ENCODE measurements around the gene KATNAL2.
"Not testable (repeated sequence)": the region's sequence is repeated elsewhere in the genome, so short reads cannot be mapped to it uniquely, and the experiment has no call there.

The KATNAL2 gene

GRCh38 chr18:46939998-46940571, 22.7 kb downstream of the KATNAL2 start:
- DNase-seq: no peak

DNA sequence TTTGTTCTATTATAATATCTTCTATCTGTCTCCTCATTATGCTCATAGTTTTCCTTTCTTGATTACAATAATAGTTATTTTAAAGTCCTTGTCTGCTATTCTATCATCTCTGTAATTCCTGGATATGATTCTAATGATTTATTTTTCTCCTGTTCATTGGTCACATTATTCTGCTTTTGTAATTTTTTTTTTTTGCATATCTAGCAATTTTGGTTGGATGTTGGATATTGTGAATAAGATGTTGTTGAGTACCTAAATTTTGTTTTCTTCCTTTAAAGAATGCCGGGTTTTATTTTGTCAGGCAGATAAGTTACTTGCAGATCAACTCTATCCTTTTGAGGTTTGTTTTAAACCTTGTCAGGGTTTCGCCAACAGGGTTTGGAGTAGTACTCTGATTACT, 25.2 kb downstream of the KATNAL2 start:
- no peak for DNase-seq

DNA sequence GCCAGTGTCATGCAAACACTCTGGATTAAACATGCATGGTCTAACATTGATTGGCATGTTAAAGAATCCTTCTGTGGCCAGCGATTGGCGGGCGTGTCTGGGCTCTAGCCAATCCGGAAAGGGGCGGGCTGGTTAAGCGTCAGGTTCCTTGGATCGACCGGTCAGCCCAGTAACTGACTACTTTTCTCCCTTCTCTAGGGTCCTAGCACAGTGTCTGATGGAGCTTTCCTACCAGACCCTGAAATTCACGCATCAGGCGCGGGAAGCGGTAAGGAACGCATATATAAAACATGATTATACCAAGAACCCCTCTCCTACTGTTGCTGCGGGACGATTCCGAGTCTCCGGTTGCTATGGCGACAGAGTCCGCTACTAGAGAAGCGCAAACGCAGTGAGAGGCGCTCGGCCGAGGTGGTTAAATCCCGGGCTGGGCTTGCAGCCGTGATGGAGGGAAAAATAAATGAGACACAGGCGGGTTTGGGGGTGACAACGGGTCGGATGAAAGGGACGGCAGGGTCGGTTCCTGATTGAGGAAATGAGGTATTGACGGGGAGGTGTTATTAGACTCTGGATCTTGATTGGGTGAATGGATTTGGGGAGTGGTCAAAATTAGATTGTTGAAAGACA, 29.4 kb downstream of the KATNAL2 start:
- DNase-seq: peak; percentile 7

- no peak for DNase-seq
Observed at GRCh38 chr18:46950064-46950656, 32.8 kb downstream of the KATNAL2 start.

GRCh38 chr18:46953195-46953594, 35.8 kb downstream of the KATNAL2 start:
- DNase-seq: no peak

GRCh38 chr18:46958209-46958608, 40.8 kb downstream of the KATNAL2 start:
- DNase-seq: no peak

GRCh38 chr18:46963656-46964578, 46.5 kb downstream of the KATNAL2 start:
- DNase-seq: not testable (repeated sequence)

- not testable (repeated sequence) for DNase-seq
Observed at GRCh38 chr18:46964579-46965293, 47.3 kb downstream of the KATNAL2 start.

DNA sequence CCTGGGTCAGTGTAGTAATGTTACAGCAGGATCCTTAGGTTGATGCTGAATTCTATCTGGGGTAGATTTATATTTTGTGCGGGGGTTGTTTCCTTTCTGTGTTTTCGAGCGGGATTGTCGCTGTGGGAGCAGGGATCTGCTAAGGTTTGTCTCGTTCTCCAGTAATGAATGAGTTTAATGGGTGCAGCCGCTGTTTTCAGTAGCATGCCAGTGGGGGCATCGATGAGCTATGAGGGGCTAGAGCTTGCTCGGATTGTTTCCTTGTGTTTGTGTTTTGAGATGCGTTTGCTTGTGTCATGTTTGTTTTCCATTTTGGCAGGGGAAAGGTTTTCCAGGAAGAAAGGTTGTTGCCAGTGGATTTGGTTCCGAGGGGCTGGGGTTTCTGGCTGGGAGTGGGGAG, 48.9 kb downstream of the KATNAL2 start:
- DNase-seq: not testable (repeated sequence)

DNA sequence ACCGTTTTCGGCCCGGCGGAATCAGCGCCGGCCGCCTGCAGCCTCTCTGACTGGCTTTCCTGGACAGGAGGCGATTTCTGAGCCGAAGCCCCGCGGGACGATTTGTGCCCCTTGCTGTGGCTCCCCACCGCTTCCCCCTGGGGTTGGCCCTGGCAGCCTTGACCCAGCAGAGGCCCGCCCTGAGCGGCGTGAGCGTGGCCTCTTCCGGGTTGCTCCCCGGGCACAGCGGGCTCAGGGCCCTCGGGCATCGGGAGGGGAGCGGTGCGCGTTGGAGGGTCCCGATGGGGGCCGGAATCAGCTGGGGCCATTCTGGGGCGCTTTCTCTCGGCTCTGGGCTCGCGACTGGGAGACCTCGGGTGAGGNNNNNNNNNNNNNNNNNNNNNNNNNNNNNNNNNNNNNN, 52.1 kb downstream of the KATNAL2 start:
- DNase-seq: not testable (repeated sequence)

DNA sequence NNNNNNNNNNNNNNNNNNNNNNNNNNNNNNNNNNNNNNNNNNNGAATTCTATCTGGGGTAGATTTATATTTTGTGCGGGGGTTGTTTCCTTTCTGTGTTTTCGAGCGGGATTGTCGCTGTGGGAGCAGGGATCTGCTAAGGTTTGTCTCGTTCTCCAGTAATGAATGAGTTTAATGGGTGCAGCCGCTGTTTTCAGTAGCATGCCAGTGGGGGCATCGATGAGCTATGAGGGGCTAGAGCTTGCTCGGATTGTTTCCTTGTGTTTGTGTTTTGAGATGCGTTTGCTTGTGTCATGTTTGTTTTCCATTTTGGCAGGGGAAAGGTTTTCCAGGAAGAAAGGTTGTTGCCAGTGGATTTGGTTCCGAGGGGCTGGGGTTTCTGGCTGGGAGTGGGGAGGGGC, 102.5 kb downstream of the KATNAL2 start:
- DNase-seq: not testable (repeated sequence)

GRCh38 chr18:47020757-47021156, 103.4 kb downstream of the KATNAL2 start:
- not testable (repeated sequence) for DNase-seq

DNA sequence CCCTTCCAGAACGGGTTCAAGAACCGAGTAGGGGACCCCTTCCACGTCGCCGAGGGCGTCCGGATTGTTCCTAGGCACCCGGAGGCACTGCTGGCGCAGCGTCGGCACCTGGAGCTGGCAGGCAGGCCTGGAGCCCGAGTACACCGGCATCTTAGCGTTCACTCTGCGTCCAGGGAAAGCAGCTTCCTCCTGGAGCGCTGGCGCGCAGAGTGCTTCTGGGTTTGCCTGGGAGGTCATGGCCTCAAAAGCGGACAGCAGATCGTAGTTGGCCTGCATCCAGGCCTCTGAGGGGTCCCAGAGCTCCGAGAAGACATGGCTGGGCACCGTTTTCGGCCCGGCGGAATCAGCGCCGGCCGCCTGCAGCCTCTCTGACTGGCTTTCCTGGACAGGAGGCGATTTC, 105.4 kb downstream of the KATNAL2 start:
- not testable (repeated sequence) for DNase-seq

DNA sequence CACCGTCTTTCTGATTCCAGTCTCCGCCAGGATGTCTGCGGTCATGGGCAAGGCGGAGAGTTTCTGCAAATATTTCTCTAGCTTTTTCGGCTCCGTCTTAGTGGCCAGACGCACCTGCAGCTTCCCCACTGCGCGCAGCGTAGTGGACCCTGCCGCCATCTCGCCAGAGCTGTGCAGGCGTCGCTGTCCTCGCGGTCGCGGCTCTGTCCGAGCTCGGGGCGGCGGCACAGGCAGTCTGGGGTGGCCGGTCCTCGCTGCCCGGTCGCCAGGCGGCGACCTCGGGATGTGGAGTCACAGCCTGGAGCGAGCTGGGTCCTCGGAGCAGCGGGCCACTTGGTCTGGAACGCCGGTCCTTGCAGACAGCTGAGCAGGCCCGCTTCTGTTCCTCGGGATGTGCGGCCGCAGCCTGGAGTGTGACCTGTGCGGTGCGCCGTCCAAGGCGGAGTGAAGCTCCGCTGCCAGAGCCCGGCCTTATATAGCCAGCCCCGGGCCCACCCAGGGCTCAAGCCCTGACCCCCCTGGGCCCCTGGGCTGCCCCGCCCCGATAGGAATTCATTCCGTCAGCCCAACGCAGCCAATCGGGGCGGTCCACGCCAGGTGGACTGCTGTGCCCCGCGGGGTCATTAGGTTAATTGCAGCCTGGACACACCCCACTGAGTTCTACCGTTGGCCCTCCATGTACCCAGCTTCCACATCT, 106.5 kb downstream of the KATNAL2 start:
- DNase-seq: not testable (repeated sequence)

- DNase-seq: not testable (repeated sequence)
Observed at GRCh38 chr18:47025557-47026174, 108.3 kb downstream of the KATNAL2 start.

GRCh38 chr18:47028738-47029137, 111.3 kb downstream of the KATNAL2 start:
- DNase-seq: not testable (repeated sequence)

DNA sequence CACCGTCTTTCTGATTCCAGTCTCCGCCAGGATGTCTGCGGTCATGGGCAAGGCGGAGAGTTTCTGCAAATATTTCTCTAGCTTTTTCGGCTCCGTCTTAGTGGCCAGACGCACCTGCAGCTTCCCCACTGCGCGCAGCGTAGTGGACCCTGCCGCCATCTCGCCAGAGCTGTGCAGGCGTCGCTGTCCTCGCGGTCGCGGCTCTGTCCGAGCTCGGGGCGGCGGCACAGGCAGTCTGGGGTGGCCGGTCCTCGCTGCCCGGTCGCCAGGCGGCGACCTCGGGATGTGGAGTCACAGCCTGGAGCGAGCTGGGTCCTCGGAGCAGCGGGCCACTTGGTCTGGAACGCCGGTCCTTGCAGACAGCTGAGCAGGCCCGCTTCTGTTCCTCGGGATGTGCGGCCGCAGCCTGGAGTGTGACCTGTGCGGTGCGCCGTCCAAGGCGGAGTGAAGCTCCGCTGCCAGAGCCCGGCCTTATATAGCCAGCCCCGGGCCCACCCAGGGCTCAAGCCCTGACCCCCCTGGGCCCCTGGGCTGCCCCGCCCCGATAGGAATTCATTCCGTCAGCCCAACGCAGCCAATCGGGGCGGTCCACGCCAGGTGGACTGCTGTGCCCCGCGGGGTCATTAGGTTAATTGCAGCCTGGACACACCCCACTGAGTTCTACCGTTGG, 112.4 kb downstream of the KATNAL2 start:
- DNase-seq: not testable (repeated sequence)

DNA sequence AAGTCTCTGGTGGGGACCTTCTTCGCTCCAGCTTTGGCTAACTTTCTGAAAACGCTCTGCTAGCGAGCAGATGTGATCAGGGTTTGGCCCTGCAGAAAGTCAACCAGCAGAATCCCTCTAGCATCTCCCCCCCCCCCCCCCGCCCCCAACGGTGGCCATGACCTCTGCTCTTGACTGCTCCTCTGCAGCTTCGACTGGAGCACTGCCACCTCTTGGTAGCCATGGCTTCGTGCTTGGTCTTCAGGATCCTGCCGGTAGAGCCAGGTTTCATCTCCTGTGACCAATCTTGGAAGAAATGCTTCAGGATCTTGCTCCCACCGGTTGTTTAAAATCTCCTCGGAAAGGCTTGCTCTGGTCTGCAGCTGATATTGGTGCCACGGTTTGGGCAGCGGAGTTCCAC, 113.5 kb downstream of the KATNAL2 start:
- DNase-seq: not testable (repeated sequence)

- DNase-seq: no peak
Observed at GRCh38 chr18:47032945-47033344, 115.5 kb downstream of the KATNAL2 start.

DNA sequence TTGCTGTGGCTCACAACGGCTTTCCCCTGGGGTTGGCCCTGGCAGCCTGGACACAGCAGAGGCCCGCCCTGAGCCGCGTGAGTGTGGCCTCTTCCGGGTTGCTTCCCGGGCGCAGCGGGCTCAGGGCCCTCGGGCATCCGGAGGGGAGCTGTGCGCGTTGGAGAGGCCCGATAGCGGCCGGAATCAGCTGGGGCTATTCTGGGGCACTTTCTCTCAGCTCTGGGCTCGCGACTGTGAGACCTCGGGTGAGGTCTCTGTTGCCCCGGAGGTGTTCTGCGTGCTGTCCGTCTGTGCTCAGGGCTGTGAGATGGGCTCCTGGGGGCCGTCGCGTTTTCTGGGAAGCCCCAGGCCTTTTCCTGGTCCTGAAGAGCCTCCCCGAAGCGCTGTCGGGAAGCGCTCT, 117.2 kb downstream of the KATNAL2 start:
- DNase-seq: not testable (repeated sequence)

DNA sequence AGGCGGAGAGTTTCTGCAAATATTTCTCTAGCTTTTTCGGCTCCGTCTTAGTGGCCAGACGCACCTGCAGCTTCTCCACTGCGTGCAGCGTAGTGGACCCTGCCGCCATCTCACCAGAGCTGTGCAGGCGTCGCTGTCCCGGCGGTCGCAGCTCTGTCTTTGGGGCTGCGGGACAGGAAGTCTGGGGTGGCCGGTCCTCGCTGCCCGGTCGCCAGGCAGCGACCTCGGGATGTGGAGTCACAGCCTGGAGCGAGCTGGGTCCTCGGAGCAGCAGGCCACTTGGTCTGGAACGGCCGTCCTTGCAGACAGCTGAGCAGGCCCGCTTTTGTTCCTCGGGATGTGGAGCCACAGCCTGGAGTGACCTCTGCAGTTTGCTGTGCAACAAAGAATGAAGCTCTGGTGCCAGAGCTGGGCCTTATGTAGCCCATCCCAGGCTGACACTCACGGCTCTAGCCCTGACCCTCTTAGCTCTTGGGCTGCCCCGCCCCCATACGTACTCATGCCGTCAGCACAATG, 117.8 kb downstream of the KATNAL2 start, which contains the start of gene ELOA2:
Gene ELOA2, minus strand, starts transcription at position 466 of the 516 bp plus-strand sequence. Its CDS starts 357 bp downstream, at position 109.
- DNase-seq: no peak
